HG03280 (cell line): ENCODE data around the gene DLGAP1.
"Not testable (repeated sequence)": the region's sequence is repeated elsewhere in the genome, so short reads cannot be mapped to it uniquely, and the experiment has no call there.

Experiments used
- ATAC-seq: cut with Tn5 transposase; IDR thresholded peaks from one replicate; pipeline ENCODE4 v1.9.1; 2021; ENCODE audit warnings: mild to moderate bottlenecking, moderate library complexity; ENCODE audit not compliant: unreplicated experiment

DLGAP1 gene

GRCh38 chr18:4391859-4392258, 63.2 kb downstream of the DLGAP1 start:
- no peak for ATAC-seq

- ATAC-seq = no peak
Observed at GRCh38 chr18:4385876-4386275, 69.2 kb downstream of the DLGAP1 start.

DNA sequence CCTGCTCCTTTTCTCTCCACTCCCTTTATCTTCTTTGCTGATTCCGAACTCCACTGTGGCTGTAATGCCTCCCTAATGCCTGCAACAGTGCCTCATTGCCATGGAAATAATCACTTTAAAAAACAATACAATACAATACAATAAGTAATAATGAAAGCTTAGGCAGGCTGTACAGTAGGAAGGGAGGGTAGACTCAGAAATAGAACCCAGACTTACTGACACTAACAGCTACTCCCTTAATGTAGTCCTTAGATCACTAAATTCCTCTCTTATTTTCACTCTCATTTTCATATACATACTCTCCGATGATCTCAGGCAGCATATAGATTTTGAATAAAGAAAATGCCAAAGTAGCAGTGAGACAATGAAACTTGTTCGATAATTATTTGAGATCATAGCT, 70.2 kb downstream of the DLGAP1 start:
- ATAC-seq = no peak

DNA sequence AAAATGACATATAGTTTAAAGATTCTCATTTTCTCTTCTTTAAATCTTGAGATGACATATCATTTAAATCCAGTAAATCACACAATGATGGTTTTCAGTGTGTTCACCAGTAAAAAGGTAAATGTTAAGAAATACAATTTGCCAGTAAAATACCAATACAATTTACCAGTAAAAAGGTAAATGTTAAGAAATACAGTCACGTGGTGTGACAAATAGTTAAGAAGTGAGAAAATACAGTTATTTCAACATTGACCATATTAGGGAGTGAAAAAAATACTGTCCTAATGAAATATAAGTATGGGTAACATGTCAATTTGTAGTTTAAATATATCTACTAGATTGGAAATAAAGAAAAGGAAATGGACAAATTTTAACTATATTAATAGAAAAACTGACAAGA, 80.5 kb downstream of the DLGAP1 start:
- no peak for ATAC-seq

DNA sequence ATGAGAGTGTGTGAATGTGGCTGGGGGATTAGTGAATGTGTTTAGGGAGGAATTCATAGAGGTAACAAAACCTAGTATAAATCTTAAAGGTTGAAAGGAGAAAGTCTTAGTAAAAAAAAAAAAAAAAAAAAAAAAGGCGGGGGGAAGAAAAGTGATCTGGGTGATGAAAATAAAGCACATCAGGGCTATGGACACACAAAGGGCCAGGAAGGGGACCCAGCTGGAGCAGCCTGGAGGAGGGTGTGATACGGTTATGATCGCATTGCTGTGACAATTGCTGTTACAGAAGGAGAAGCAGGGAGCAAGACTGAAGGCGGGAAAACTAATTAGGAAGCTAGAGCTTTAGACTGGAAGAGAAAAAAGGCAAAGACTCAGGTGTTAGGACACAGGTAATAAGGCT, 85.4 kb downstream of the DLGAP1 start:
- ATAC-seq = no peak

GRCh38 chr18:4360221-4360715, 94.8 kb downstream of the DLGAP1 start:
- no peak for ATAC-seq

DNA sequence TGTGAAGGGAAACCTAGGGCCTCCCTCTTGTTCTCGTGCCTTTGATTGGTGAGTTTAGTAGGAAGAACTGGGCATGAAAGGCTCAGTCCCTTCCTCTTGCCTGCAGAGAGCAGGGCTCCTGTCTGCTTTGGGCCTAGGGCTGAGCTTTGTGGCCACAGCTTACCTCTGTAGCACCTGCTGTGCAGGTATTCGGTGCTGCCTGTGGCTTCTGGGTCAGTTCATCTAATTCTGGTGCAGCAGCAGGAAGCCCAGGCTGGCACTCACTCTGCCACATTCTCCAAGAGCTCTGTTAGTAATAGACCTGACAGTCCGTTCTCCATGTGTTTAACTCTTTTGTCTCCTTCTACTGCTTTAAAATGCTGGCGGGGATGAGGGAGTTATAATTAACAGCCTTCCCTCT, 96.5 kb downstream of the DLGAP1 start:
- no peak for ATAC-seq

DNA sequence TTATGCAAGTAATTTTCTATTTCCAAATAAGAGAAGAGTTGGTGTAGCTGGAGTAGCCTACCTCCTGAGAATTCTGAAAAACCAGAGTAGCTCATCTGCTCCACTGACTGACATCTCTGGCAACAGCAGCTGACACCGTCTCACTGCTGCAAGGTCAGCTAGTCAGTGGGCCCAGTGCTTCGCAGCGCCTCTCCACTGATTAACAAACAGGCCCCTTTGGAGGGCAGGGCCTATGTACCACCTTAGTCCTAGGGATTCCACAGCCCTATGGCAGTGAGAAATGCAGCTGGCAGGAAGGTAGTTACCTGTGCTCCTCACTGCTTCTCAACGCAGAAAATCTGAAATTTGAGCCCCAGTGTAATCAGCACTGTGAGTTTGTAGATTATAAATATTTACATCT, 97.5 kb downstream of the DLGAP1 start:
- ATAC-seq = no peak

DNA sequence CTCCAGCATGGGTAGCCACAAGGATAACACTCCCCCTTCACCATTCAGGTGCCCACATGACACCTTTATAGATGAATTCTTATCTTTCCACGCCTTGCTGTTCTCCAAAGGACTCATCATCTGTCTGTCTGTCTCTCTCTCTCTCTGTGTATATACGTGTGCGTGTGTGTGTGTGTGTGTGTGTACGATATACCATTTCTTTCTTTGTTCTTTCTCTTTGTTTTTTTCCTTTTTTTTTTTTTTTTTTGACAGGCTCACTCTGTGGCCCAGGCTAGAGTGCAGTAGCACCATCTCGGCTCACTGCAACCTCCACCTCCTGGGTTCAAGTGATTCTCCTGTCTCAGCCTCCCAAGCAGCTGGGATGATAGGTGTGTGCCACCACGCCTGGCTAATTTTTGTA, 98.2 kb downstream of the DLGAP1 start:
- ATAC-seq = no peak

GRCh38 chr18:4353853-4354418, 101.2 kb downstream of the DLGAP1 start:
- no peak for ATAC-seq

- ATAC-seq = no peak
Observed at GRCh38 chr18:4352746-4353551, 102.2 kb downstream of the DLGAP1 start.

- ATAC-seq = no peak
Observed at GRCh38 chr18:4351005-4351404, 104.1 kb downstream of the DLGAP1 start.

DNA sequence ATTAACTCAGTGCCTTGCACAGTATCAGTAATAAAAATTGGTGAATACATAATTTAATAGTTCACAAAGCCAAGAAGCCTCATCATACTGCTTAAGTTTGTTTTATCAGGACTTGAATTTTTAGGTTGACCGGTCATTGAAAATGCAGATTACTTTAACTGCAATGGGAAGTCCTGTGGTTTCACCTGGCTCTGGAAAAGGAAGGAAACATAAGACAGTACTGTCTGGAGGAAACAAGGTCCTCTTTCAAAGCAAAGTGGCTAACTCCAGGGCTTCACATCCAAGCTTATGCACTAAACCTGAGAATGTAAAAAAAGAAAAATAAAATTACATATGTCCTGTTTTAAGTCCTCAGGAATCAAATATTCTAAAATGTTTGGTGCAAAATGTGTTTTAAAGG, 119.7 kb downstream of the DLGAP1 start:
- ATAC-seq = no peak

DNA sequence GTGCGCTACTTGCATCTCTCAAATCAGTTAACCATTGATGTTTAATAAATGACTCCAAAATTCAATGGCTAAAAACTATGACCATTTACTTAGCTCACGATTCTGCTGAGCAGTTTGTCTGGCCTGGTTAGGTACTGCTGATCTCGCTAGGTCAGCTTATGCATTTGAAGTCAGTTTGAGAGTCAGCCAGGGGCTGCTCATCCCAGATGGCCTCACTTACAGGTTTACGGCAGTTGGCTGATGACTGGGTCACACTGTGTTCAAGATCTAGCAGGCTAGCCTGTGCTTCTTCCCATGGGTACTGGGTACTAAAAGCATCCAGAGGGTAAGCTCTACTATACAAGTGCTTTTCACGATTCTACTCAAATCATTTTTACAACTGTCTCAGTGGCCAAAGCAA, 122.1 kb downstream of the DLGAP1 start:
- no peak for ATAC-seq

- peak; percentile 50 for ATAC-seq
Observed at GRCh38 chr18:4319738-4320677, 135.1 kb downstream of the DLGAP1 start.

GRCh38 chr18:4318311-4318710, 136.8 kb downstream of the DLGAP1 start:
- ATAC-seq = no peak

- not testable (repeated sequence) for ATAC-seq
Observed at GRCh38 chr18:4311945-4312344, 143.2 kb downstream of the DLGAP1 start.

GRCh38 chr18:4311136-4311535, 144.0 kb downstream of the DLGAP1 start:
- no peak for ATAC-seq

DNA sequence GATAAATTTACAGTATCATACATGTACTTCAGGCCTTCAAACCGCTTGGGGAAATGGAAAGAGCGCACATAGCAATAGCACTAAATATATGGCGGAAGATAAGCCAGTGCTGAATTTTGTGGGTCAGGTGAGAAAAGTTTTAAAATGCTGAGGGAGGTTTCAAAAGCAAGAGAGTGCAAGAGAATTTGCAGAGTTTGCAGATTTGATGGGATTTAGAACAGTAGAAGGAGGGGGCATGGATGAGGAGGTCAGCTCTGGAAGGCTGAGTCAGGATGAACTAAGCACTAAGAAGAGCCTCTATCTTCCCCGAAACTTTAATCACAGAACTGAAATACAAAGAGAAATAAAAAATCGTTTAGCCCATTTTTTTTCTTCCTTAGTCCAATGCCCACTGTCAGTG, 145.9 kb downstream of the DLGAP1 start:
- ATAC-seq = no peak

GRCh38 chr18:4308576-4308975, 146.5 kb downstream of the DLGAP1 start:
- ATAC-seq = no peak

- no peak for ATAC-seq
Observed at GRCh38 chr18:4299395-4299794, 155.7 kb downstream of the DLGAP1 start.
